ENCODE data around the gene RND2. TPM values are rescaled to one million over a fixed set of nuclear protein-coding genes. Genes with fewer than 3 reads are reported as not detected.
"Not testable (repeated sequence)": the region's sequence is repeated elsewhere in the genome, so short reads cannot be mapped to it uniquely, and the experiment has no call there.

The RND2 gene
- total RNA-seq, result 1 to 10 TPM in 1 of 2 donors, under 1 TPM in 1; 0.15 to 1.1 TPM
- long read RNA-seq, result 0 reads

GRCh38 chr17:43024407-43025289 is at the start of gene RND2:
Gene RND2 (plus strand): TSS chr17:43025231. CDS start chr17:43025348, 117 bp downstream.
- DNase-seq (peak; percentile 83 to 90), ATAC-seq (peak; percentile 61)
- intact Hi-C loops (cut with DNase I, micrococcal nuclease), result loop anchor here in 1 of 2 donors (10.0 kb wide), 1 partner anchor 150 kb away; the partner anchor contains the start of gene NBR1

GRCh38 chr17:42975265-42975664 is 49.8 kb upstream of the RND2 start:
- no peak for ATAC-seq
- no peak for DNase-seq
- intact Hi-C loops (cut with DNase I, micrococcal nuclease), result no loop called here

- intact Hi-C loops (cut with DNase I, micrococcal nuclease); ATAC-seq; DNase-seq: not testable (repeated sequence)
Measured at GRCh38 chr17:42975701-42976100, 49.3 kb upstream of the RND2 start.

GRCh38 chr17:42979511-42980273 is 45.3 kb upstream of the RND2 start, which contains the start of gene PTGES3L:
Gene PTGES3L (minus strand): TSS chr17:42980080. CDS start chr17:42980053, 27 bp downstream.
- ATAC-seq (peak; percentile 44), DNase-seq (peak; percentile 66 to 80)
- intact Hi-C loops (cut with DNase I, micrococcal nuclease), result no loop called here

- intact Hi-C loops (cut with DNase I, micrococcal nuclease), result no loop called here
- peak; percentile 86 for ATAC-seq
- DNase-seq, result peak; percentile 97 to 99
Measured at GRCh38 chr17:42980274-42980765, 44.7 kb upstream of the RND2 start, which contains the start of gene RUNDC1. Gene RUNDC1 (plus strand): TSS chr17:42980565. CDS start chr17:42980577, 12 bp downstream.

GRCh38 chr17:42980766-42981397 is 44.1 kb upstream of the RND2 start:
- DNase-seq, result peak; percentile 73 to 74
- peak; percentile 63 for ATAC-seq
- intact Hi-C loops (cut with DNase I, micrococcal nuclease), result no loop called here

GRCh38 chr17:42982266-42982665 is 42.8 kb upstream of the RND2 start:
- DNase-seq (no peak), ATAC-seq (no peak)
- intact Hi-C loops (cut with DNase I, micrococcal nuclease), result no loop called here

- ATAC-seq (no peak), DNase-seq (no peak)
- intact Hi-C loops (cut with DNase I, micrococcal nuclease), result no loop called here
Measured at GRCh38 chr17:42985225-42985624, 39.8 kb upstream of the RND2 start.

GRCh38 chr17:42989141-42989540 is 35.9 kb upstream of the RND2 start:
- ATAC-seq (no peak), DNase-seq (no peak)
- intact Hi-C loops (cut with DNase I, micrococcal nuclease), result no loop called here

GRCh38 chr17:42989726-42990652 is 35.0 kb upstream of the RND2 start:
- DNase-seq (no peak), ATAC-seq (no peak)
- intact Hi-C loops (cut with DNase I, micrococcal nuclease), result no loop called here

- DNase-seq, result no peak
- ATAC-seq, result no peak
- intact Hi-C loops (cut with DNase I, micrococcal nuclease), result no loop called here
Measured at GRCh38 chr17:42991471-42991870, 33.6 kb upstream of the RND2 start.

GRCh38 chr17:42992872-42993271 is 32.2 kb upstream of the RND2 start:
- intact Hi-C loops (cut with DNase I, micrococcal nuclease), result no loop called here
- no peak for ATAC-seq
- no peak for DNase-seq

- DNase-seq; intact Hi-C loops (cut with DNase I, micrococcal nuclease); ATAC-seq: not testable (repeated sequence)
Measured at GRCh38 chr17:42993913-42994312, 31.1 kb upstream of the RND2 start.

GRCh38 chr17:42997390-42997983 is 27.5 kb upstream of the RND2 start:
- ATAC-seq (no peak), DNase-seq (no peak)
- intact Hi-C loops (cut with DNase I, micrococcal nuclease), result no loop called here

GRCh38 chr17:42997984-42998938 is 26.8 kb upstream of the RND2 start, which contains the start of gene RPL27:
Gene RPL27 (plus strand): TSS chr17:42998419. CDS start chr17:42998751, 332 bp downstream.
- intact Hi-C loops (cut with DNase I, micrococcal nuclease), result no loop called here
- DNase-seq (peak; percentile 97 to 99), ATAC-seq (peak; percentile 94)

- DNase-seq (no peak), ATAC-seq (no peak)
- intact Hi-C loops (cut with DNase I, micrococcal nuclease), result no loop called here
Measured at GRCh38 chr17:42999003-42999525, 26.0 kb upstream of the RND2 start.

All from left colon (tissue), 2 donors.